Glutamatergic neuron (in vitro differentiated cells): ENCODE measurements around the gene GNAZ. TPM values are rescaled to one million over a fixed set of nuclear protein-coding genes. Genes with fewer than 3 reads are reported as not detected.
"Not testable (repeated sequence)": the region's sequence is repeated elsewhere in the genome, so short reads cannot be mapped to it uniquely, and the experiment has no call there.

ENCODE experiments used
- DNase-seq: peaks from one replicate; pipeline ENCODE4 v3.0.0; 2022
- H3K27ac Mint-ChIP-seq: one replicate; pipeline ENCODE4 v1.8.0; 2020; ENCODE audit warnings: mild to moderate bottlenecking, mixed read lengths, inconsistent platforms; ENCODE audit not compliant: unreplicated experiment
- H3K27me3 Mint-ChIP-seq: one replicate; pipeline ENCODE4 v1.8.0; 2020; ENCODE audit warnings: mild to moderate bottlenecking, moderate library complexity, mixed read lengths, inconsistent platforms; ENCODE audit not compliant: unreplicated experiment
- H3K36me3 Mint-ChIP-seq: one replicate; pipeline ENCODE4 v1.8.0; 2020; ENCODE audit warnings: mild to moderate bottlenecking, mixed read lengths, inconsistent platforms; ENCODE audit not compliant: unreplicated experiment
- H3K4me1 Mint-ChIP-seq: one replicate; pipeline ENCODE4 v1.8.0; 2020; ENCODE audit warnings: mild to moderate bottlenecking, low read depth, mixed read lengths, inconsistent platforms; ENCODE audit not compliant: unreplicated experiment
- H3K4me3 Mint-ChIP-seq: one replicate; pipeline ENCODE4 v1.8.0; 2020; ENCODE audit warnings: mild to moderate bottlenecking, mixed read lengths, inconsistent platforms; ENCODE audit not compliant: unreplicated experiment
- H3K9me3 Mint-ChIP-seq: one replicate; pipeline ENCODE4 v1.8.0; 2020; ENCODE audit warnings: mild to moderate bottlenecking, moderate library complexity, mixed read lengths, inconsistent platforms; ENCODE audit not compliant: unreplicated experiment
- CTCF ChIP-seq: fragments of 200-600 bp; sonication (generic); IDR thresholded peaks from one replicate; pipeline ENCODE4 v1.5.0; 2021; ENCODE audit not compliant: partially characterized antibody, unreplicated experiment
- total RNA-seq: library from RNA; stranded (reverse); fragmentation: NEBNext Ultra II Directional; extraction: Animal tissue kit (Norgen Biotek cat#: 25700); gene quantifications from one replicate; pipeline ENCODE4 v1.2.1, GENCODE V29; 2021; ENCODE audit not compliant: unreplicated experiment

Gene GNAZ
- total RNA-seq, 1 donor from 2014 or later, result 82.5 TPM

GRCh38 chr22:23047265-23047664, 23.1 kb upstream of the GNAZ start:
- no peaks in the 10 kb centered on the region for H3K27me3 Mint-ChIP-seq
- H3K36me3 Mint-ChIP-seq, result no peaks in the 10 kb centered on the region
- TF ChIP-seq CTCF, result no peak
- peaks cover 2% of the 10 kb centered on the region for H3K4me1 Mint-ChIP-seq
- H3K9me3 Mint-ChIP-seq, result no peaks in the 10 kb centered on the region
- DNase-seq, result no peak
- no peak overlapping the region for H3K4me3 Mint-ChIP-seq
- no peak overlapping the region for H3K27ac Mint-ChIP-seq

GRCh38 chr22:23047742-23048141, 22.6 kb upstream of the GNAZ start:
- Mint-ChIP-seq H3K27me3 (no peaks in the 10 kb centered on the region), H3K36me3 (no peaks in the 10 kb centered on the region), H3K4me3 (no peak overlapping the region), H3K27ac (no peak overlapping the region), H3K4me1 (peaks cover 2% of the 10 kb centered on the region), H3K9me3 (no peaks in the 10 kb centered on the region)
- TF ChIP-seq CTCF, result no peak
- DNase-seq, result no peak

- DNase-seq, H3K9me3 Mint-ChIP-seq, H3K36me3 Mint-ChIP-seq, H3K4me1 Mint-ChIP-seq, H3K27ac Mint-ChIP-seq, H3K4me3 Mint-ChIP-seq, H3K27me3 Mint-ChIP-seq: not testable (repeated sequence)
Observed at GRCh38 chr22:23050546-23050945, 19.8 kb upstream of the GNAZ start.

- Mint-ChIP-seq H3K27me3 (peaks cover 2% of the 10 kb centered on the region), H3K4me3 (no peak overlapping the region), H3K4me1 (peaks cover 2% of the 10 kb centered on the region), H3K27ac (no peak overlapping the region), H3K36me3 (peaks cover 24% of the 10 kb centered on the region), H3K9me3 (peaks cover 1% of the 10 kb centered on the region)
- DNase-seq, result no peak
- TF ChIP-seq CTCF, result no peak
Observed at GRCh38 chr22:23053051-23053707, 17.1 kb upstream of the GNAZ start.

- peaks cover 2% of the 10 kb centered on the region for H3K4me1 Mint-ChIP-seq
- peaks cover 2% of the 10 kb centered on the region for H3K27me3 Mint-ChIP-seq
- peaks cover 1% of the 10 kb centered on the region for H3K9me3 Mint-ChIP-seq
- H3K27ac Mint-ChIP-seq, result no peak overlapping the region
- H3K36me3 Mint-ChIP-seq, result peaks cover 24% of the 10 kb centered on the region
- DNase-seq, result no peak
- no peak for TF ChIP-seq CTCF
- H3K4me3 Mint-ChIP-seq, result no peak overlapping the region
Observed at GRCh38 chr22:23053912-23054530, 16.3 kb upstream of the GNAZ start.
